Muscle of leg (tissue), 16 donors: ENCODE measurements around the gene ZNF844. TPM values are rescaled to one million over a fixed set of nuclear protein-coding genes. Genes with fewer than 3 reads are reported as not detected.

ENCODE experiments used
- DNase-seq: peaks from one replicate; pipeline ENCODE4 v3.0.0; 2013
- H3K27ac ChIP-seq: one replicate; pipeline ENCODE4 v1.5.1; 2013; ENCODE audit warnings: mild to moderate bottlenecking, low read length, control low read depth
- H3K27me3 ChIP-seq: one replicate; pipeline ENCODE4 v1.6.1; 2013; ENCODE audit warnings: low read length; ENCODE audit not compliant: control insufficient read depth, insufficient read depth
- H3K36me3 ChIP-seq: one replicate; pipeline ENCODE4 v1.6.1; 2013; ENCODE audit warnings: low read length; ENCODE audit not compliant: control insufficient read depth, insufficient read depth
- H3K4me1 ChIP-seq: one replicate; pipeline ENCODE4 v1.6.1; 2013; ENCODE audit warnings: low read length; ENCODE audit not compliant: control insufficient read depth, insufficient read depth
- H3K4me3 ChIP-seq: one replicate; pipeline ENCODE4 v1.5.1; 2013; ENCODE audit warnings: low read length, control low read depth
- H3K9me3 ChIP-seq: replicated peaks from 2 replicates; pipeline ENCODE4 v1.6.1; 2013; ENCODE audit warnings: low read depth, low read length; ENCODE audit not compliant: control insufficient read depth
- WGBS: methylation state at CpG from one replicate; pipeline ENCODE4 v1.1.5; 2013; ENCODE audit warnings: missing lambda C conversion rate; ENCODE audit not compliant: insufficient coverage; 5-methylcytosine and 5-hydroxymethylcytosine counted together
- long read RNA-seq, 11 donors: transcript quantifications; one replicate each; lab custom pipeline, GENCODE V29; 2026
- polyA plus RNA-seq, 8 donors: library from polyadenylated mRNA; unstranded; fragments of 120-200 nt; gene quantifications; one replicate each; pipeline versions ENCODE4 v1.2.1 to v1.2.3, GENCODE V29; 2013; ENCODE audit warnings: inconsistent platforms in 1 of 8, low replicate concordance in 1 of 8; ENCODE audit not compliant: insufficient read length in 8 of 8, insufficient read depth in 1 of 8
- total RNA-seq: library from RNA; stranded (reverse); fragments of 120-200 nt; gene quantifications from one replicate; pipeline ENCODE4 v1.2.4, GENCODE V29; 2013

ZNF844 gene
- total RNA-seq (12.9 TPM), polyA plus RNA-seq (10 to 100 TPM in 1 of 8 donors, 1 to 10 TPM in 7; 5.5 to 10.4 (median 8.1) TPM)
- long read RNA-seq, donor 1, full-length matches to known transcripts: 1 of 1 reads
- long read RNA-seq, donor 1, partial matches to known transcripts: 0 of 1 reads
- long read RNA-seq, donor 1, other reads (novel, unspliced or antisense): 0 of 1 reads
- long read RNA-seq, donor 2: 0 reads
- long read RNA-seq, donor 3: 0 reads
- long read RNA-seq, donor 4, full-length matches to known transcripts: 3 of 3 reads
- long read RNA-seq, donor 4, partial matches to known transcripts: 0 of 3 reads
- long read RNA-seq, donor 4, other reads (novel, unspliced or antisense): 0 of 3 reads
- long read RNA-seq, donor 5, full-length matches to known transcripts: 3 of 3 reads
- long read RNA-seq, donor 5, partial matches to known transcripts: 0 of 3 reads
- long read RNA-seq, donor 5, other reads (novel, unspliced or antisense): 0 of 3 reads
- long read RNA-seq, donor 6, partial matches to known transcripts: 6 of 6 reads
- long read RNA-seq, donor 6, other reads (novel, unspliced or antisense): 0 of 6 reads
- long read RNA-seq, donor 7, full-length matches to known transcripts: 3 of 3 reads
- long read RNA-seq, donor 7, partial matches to known transcripts: 0 of 3 reads
- long read RNA-seq, donor 7, other reads (novel, unspliced or antisense): 0 of 3 reads
- long read RNA-seq, donor 8, full-length matches to known transcripts: 5 of 5 reads
- long read RNA-seq, donor 8, partial matches to known transcripts: 0 of 5 reads
- long read RNA-seq, donor 8, other reads (novel, unspliced or antisense): 0 of 5 reads
- long read RNA-seq, donor 9, full-length matches to known transcripts: 6 of 6 reads
- long read RNA-seq, donor 9, partial matches to known transcripts: 0 of 6 reads
- long read RNA-seq, donor 9, other reads (novel, unspliced or antisense): 0 of 6 reads
- long read RNA-seq, donor 10, full-length matches to known transcripts: 4 of 4 reads
- long read RNA-seq, donor 10, partial matches to known transcripts: 0 of 4 reads
- long read RNA-seq, donor 10, other reads (novel, unspliced or antisense): 0 of 4 reads
- long read RNA-seq, donor 11, full-length matches to known transcripts: 2 of 2 reads
- long read RNA-seq, donor 11, partial matches to known transcripts: 0 of 2 reads
- long read RNA-seq, donor 11, other reads (novel, unspliced or antisense): 0 of 2 reads

DNA sequence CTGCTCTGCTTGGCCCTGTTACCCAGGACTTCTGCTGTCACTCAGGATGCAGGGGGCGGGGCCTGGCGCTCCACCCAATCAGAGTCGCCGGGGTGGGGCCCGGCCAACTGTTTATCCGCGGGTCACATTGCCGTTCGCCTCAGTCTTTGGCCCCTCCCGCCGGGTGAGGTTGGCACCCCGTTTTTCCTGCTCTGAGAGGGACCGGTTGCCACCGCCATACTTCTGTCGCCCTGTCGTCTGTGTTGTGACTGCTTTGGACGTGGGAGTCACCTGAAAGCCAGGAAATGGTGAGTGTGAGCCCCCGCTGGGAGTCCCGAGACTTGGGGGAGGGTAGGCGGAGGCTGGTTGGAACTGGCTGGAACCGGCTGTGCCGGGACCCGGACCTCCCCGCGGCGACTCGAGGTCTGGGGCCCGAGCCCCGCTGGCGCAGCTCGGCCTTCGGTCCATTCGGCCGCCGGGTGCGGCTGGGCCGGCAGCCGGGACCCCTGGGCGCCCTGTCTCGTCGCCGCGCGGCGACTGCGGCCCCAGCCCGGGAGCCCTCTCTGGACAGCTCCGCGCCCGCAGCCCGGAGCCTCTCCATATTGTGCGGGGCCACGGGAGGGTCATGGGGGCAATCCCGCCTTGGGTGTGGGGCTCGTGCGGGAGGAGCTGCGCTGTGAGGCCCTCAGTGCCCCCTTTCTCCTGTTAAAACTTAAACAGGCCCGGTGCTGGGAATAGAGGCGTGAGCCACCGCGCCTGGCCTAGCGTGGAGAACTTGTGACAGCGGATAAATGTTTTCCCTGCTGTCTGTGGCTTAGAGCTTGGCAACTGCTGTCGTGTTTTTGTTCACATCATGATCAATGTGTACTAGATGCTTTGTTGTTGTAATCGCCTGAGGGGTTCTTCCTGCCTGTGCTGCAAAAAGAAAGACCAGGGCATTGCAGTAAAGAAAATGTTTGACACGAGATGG, at the start of gene ZNF844:
Gene ZNF844 (plus strand): TSS at position 142 of the 949 bp plus-strand sequence. CDS start 143 bp downstream, at position 285.
- peak; percentile 97 for DNase-seq
- WGBS: 1% methylated on average over 58 of the region's 66 CpGs
- H3K9me3 ChIP-seq: peaks cover 25% of the 10 kb centered on the region

DNA sequence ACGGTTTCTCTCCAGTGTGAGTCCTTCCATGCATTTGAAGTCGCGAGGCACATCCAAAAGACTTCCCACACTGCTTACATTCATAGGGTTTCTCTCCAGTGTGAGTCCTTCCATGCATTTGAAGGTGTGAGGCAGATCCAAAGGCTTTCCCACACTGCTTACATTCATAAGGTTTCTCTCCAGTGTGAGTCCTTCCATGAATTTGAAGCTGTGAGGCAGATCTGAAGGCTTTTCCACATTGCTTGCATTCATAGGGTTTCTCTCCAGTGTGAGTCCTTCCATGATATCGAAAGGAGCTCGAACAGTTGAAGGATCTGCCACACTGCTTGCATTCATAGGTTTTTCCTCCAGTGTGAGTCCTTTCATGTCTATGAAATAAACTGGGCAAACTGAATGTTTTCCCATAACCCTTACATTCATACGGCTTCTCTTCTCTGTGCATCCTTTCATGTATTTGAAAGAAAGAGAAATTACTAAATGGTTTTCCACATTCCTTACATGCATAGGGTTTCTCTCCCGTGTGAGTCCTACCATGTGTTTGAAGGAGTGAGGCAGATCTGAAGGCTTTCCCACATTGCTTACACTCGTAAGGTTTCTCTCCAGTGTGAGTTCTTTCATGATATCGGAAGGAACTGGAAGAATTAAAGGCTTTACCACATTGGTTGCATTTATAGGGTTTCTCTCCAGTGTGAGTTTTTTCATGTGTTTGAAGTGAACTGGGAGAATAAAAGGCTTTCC, 49.3 kb upstream of the ZNF844 start:
- Histone ChIP-seq H3K4me1 (no peaks in the 10 kb centered on the region), H3K9me3 (peaks cover 74% of the 10 kb centered on the region), H3K27ac (no peak overlapping the region), H3K36me3 (peaks cover 44% of the 10 kb centered on the region), H3K4me3 (no peak overlapping the region), H3K27me3 (no peaks in the 10 kb centered on the region)
- DNase-seq: no peak
- 96% methylated on average over 3 of the region's 9 CpGs for WGBS

More for the DNA sequence above, at the start of gene ZNF844:
- Histone ChIP-seq H3K4me1 (peaks cover 7% of the 10 kb centered on the region), H3K27ac (peak within 1 kb of the TSS; percentile 96), H3K4me3 (peak within 1 kb of the TSS; percentile 90), H3K27me3 (no peaks in the 10 kb centered on the region), H3K36me3 (no peaks in the 10 kb centered on the region)

- Histone ChIP-seq H3K9me3 (peaks cover 78% of the 10 kb centered on the region), H3K36me3 (peaks cover 44% of the 10 kb centered on the region), H3K4me1 (no peaks in the 10 kb centered on the region), H3K27ac (no peak overlapping the region), H3K27me3 (no peaks in the 10 kb centered on the region), H3K4me3 (no peak overlapping the region)
- no CpG with 5 or more reads among the region's 2 CpGs for WGBS
- DNase-seq: no peak
These were observed 48.8 kb upstream of the ZNF844 start for GRCh38 chr19:12015753-12016116.

GRCh38 chr19:12034198-12034597, 30.3 kb upstream of the ZNF844 start:
- Histone ChIP-seq H3K4me3 (no peak overlapping the region), H3K9me3 (no peaks in the 10 kb centered on the region), H3K27me3 (no peaks in the 10 kb centered on the region), H3K4me1 (peaks cover 10% of the 10 kb centered on the region), H3K27ac (no peak overlapping the region), H3K36me3 (no peaks in the 10 kb centered on the region)
- DNase-seq: no peak
- WGBS: 86% methylated on average over 1 of the region's 2 CpGs

DNA sequence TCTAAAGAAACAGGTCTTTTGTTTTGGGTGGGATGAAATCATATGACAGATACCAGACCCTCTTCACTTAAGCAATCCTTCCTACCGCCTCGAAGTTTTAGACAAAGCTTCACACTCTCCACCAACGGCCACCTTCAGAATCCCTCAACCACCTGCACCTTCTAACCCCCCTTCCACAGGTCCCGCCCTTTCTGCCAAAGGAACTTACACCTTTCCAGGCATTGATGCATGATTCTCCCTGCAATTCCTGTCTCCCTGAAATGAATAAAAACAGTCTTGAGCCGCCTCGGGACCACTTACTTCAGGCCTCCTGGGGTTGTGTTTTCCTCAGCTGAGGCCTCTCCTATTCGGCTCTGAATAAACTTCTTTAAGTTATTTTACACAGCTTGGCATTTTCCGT, 29.9 kb upstream of the ZNF844 start:
- Histone ChIP-seq H3K4me3 (peak overlapping the region; percentile 79), H3K27ac (no peak overlapping the region)

DNA sequence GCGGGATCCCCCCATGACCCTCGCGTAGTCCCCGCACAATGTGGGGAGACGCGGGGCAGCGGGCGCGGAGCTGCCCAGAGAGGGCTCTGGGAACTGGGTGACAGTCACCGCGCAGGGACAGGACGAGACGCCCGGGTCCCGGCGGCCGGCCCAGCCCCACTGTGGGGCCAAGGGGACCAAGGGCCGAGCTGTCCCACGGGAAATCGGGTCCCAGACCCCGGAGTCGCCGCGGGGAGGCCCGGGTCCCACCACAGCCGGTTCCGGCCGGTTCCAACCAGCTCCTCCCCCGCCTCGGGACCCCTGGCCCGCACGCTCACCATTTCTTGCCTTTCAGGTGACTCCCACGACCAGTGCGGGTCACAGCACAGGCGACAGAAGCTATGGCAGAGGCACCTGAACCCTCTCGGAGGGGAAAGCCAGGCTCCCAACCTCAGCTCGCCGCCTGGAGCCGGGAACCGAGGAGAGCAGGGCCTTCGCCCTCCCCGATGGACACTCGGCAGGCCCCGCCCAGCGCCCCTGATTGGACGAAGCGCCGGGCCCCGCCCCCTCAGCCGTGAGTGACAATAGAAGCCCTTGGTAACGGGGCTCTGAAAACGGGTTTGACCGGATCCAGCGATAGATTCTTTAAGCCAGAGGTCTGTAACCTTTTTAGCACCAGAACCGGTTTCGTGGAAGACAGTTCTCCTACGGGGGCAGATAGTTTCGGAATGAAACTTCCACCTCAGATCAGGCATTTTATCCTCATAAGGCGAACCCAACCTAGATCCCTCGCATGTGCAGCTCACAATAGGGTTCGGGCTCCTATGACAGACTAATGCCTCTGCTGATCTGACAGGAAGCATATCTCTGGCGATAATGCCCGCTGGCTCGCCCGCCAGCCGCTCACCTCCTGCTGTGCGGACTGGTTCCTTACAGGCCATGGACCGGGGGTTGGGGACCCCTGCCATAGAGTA, 29.0 kb upstream of the ZNF844 start, which contains the start of gene ZNF433:
Gene ZNF433 (minus strand): TSS at position 460 of the 953 bp plus-strand sequence. CDS start 140 bp downstream, at position 320.
- Histone ChIP-seq H3K27me3 (no peaks in the 10 kb centered on the region), H3K4me3 (peak within 1 kb of the TSS; percentile 79), H3K27ac (peak within 1 kb of the TSS; percentile 86), H3K9me3 (no peaks in the 10 kb centered on the region), H3K36me3 (no peaks in the 10 kb centered on the region), H3K4me1 (peaks cover 10% of the 10 kb centered on the region)
- under 1% methylated on average over 65 of the region's 68 CpGs for WGBS
- peak; percentile 96 for DNase-seq

More for the DNA sequence above, 29.9 kb upstream of the ZNF844 start:
- no peaks in the 10 kb centered on the region for H3K36me3 ChIP-seq
- WGBS: 15% methylated on average over 4 of the region's 8 CpGs
- DNase-seq: no peak
- H3K4me1 ChIP-seq: peaks cover 10% of the 10 kb centered on the region
- H3K27me3 ChIP-seq: no peaks in the 10 kb centered on the region
- no peaks in the 10 kb centered on the region for H3K9me3 ChIP-seq

DNA sequence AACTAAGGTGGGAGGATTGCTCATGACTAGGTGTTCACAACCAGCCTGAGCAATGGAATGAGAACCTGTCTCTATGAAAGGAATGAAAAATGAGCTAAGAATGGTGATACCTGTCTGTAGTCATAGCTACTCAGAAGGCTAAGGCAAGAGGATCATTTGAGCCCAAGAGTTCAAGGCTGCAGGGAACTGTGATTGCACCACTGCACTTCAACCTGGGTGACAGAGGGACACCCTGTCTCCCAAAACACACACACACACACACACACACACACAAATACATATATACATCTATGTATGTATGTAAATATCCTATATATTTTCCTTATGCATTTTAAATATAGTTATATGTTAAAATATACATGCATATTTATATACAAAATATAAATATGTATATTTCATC, 21.6 kb upstream of the ZNF844 start:
- no peaks in the 10 kb centered on the region for H3K4me1 ChIP-seq

GRCh38 chr19:12043752-12044422, 20.6 kb upstream of the ZNF844 start:
- no CpG with 5 or more reads among the region's 5 CpGs for WGBS
- H3K9me3 ChIP-seq: peaks cover 33% of the 10 kb centered on the region

More for the DNA sequence above, 21.6 kb upstream of the ZNF844 start:
- no peaks in the 10 kb centered on the region for H3K27me3 ChIP-seq
- H3K9me3 ChIP-seq: peaks cover 33% of the 10 kb centered on the region
- H3K36me3 ChIP-seq: no peaks in the 10 kb centered on the region
- DNase-seq: no peak
- H3K4me3 ChIP-seq: no peak overlapping the region
- H3K27ac ChIP-seq: no peak overlapping the region

More at GRCh38 chr19:12043752-12044422, 20.6 kb upstream of the ZNF844 start:
- H3K27ac ChIP-seq: no peak overlapping the region
- no peaks in the 10 kb centered on the region for H3K27me3 ChIP-seq
- H3K4me1 ChIP-seq: no peaks in the 10 kb centered on the region
- no peaks in the 10 kb centered on the region for H3K36me3 ChIP-seq
- no peak overlapping the region for H3K4me3 ChIP-seq
- DNase-seq: no peak
